A673 (cell line): ENCODE data around the gene RPL29. TPM values are rescaled to one million over a fixed set of nuclear protein-coding genes. Genes with fewer than 3 reads are reported as not detected.

ENCODE experiments used
- BruUV-seq: library from RNA; stranded (reverse); fragments of 400-500 nt; replicated peaks from 2 replicates; lab custom pipeline; 2021; lab: Mats Ljungman, UMichigan
- CTCF ChIA-PET: fragments of 300-600 bp; sonication (Branson Sonifier 250); formaldehyde crosslinking; loops from one replicate; lab custom pipeline; 2022; ENCODE audit warnings: antibody characterized with exemption; lab: Charles Lee
- POLR2A ChIA-PET: fragments of 300-600 bp; sonication (Branson Sonifier 250); formaldehyde crosslinking; loops from one replicate; lab custom pipeline; 2022; ENCODE audit warnings: antibody characterized with exemption; ENCODE audit not compliant: low non-redundant PET; lab: Charles Lee
- DNase-seq: peaks from one replicate; pipeline ENCODE4 v3.0.0-alpha.2; 2015; ENCODE audit warnings: low spot score
- H3K27ac ChIP-seq: fragments of 200-600 bp; sonication (generic); 2 replicates; pipeline ENCODE4 v1.5.1; 2016; ENCODE audit warnings: mixed run types, low read depth, mild to moderate bottlenecking, mixed read lengths, antibody characterized with exemption, low read length; ENCODE audit not compliant: poor library complexity, severe bottlenecking
- H3K27me3 ChIP-seq: fragments of 200-600 bp; sonication (generic); replicated peaks from 2 replicates; pipeline ENCODE4 v1.6.1; 2017; ENCODE audit warnings: mixed run types, low read depth, mild to moderate bottlenecking, mixed read lengths, antibody characterized with exemption, low read length; ENCODE audit not compliant: insufficient read depth, poor library complexity
- H3K36me3 ChIP-seq: fragments of 200-600 bp; sonication (generic); 2 replicates; pipeline ENCODE4 v1.6.1; 2016; ENCODE audit warnings: mixed run types, mild to moderate bottlenecking, mixed read lengths, antibody characterized with exemption, low read length; ENCODE audit not compliant: insufficient read depth, poor library complexity, severe bottlenecking
- H3K4me1 ChIP-seq: fragments of 200-600 bp; sonication (generic); 2 replicates; pipeline ENCODE4 v1.6.1; 2017; ENCODE audit warnings: mixed run types, mild to moderate bottlenecking, mixed read lengths, antibody characterized with exemption, low read length; ENCODE audit not compliant: insufficient read depth, poor library complexity, severe bottlenecking
- H3K4me3 ChIP-seq: fragments of 200-600 bp; sonication (generic); 2 replicates; pipeline ENCODE4 v1.5.1; 2016; ENCODE audit warnings: low read depth, mixed run types, mild to moderate bottlenecking, mixed read lengths, low read length; ENCODE audit not compliant: poor library complexity, severe bottlenecking
- H3K9me3 ChIP-seq: fragments of 200-600 bp; sonication (generic); 2 replicates; pipeline ENCODE4 v1.6.1; 2016; ENCODE audit warnings: mixed run types, low read depth, mild to moderate bottlenecking, mixed read lengths, antibody characterized with exemption, low read length; ENCODE audit not compliant: poor library complexity, severe bottlenecking
- EZH2 ChIP-seq: fragments of 200-600 bp; sonication (generic); IDR thresholded peaks from 2 replicates; pipeline ENCODE4 v1.6.1; 2017; ENCODE audit warnings: borderline replicate concordance, low read depth, mild to moderate bottlenecking, mixed read lengths, antibody characterized with exemption, low read length; ENCODE audit not compliant: poor library complexity, severe bottlenecking
- intact Hi-C: fragments of 100-400 bp; cut with micrococcal nuclease; formaldehyde crosslinking; loops from one replicate; pipeline ENCODE4 v1.10.0; 2022; ENCODE audit not compliant: unreplicated experiment
- total RNA-seq: library from RNA; stranded (reverse); gene quantifications from 2 replicates; pipeline ENCODE4 v1.2.3, GENCODE V29; 2021
- TF ChIP-seq, protein P1 (sequence below): fragments of 300-800, 200-600 bp; sonication (generic); conservative IDR thresholded peaks from 2 replicates; pipeline ENCODE4 v1.5.1; 2017; ENCODE audit warnings: low read depth, mild to moderate bottlenecking, antibody characterized with exemption, low read length, moderate library complexity, mixed read lengths

RPL29 gene
- total RNA-seq, 1 experiment from 2014 or later = 624 TPM

DNA sequence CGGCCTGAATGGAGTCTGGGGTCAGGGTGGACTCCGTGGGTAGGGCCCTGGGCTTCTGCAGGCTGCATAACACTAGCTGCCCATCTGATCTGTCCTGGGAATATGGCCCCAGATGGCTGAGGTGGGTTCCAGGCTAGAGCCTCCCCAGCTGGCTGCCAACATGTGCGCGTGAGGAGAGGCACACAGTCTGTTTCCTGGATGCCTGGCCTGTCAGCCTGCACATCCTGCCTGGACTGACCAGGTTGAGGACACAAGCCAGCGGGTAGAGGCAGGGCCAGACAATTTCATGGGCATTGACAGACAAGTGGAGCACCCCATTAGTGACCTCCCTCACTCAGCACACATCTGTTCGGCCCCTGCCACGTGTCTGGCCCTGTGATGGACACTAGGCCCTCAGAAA is 29.8 kb upstream of the RPL29 start:
- no peak for TF ChIP-seq EZH2
- TF ChIP-seq, protein P1, sequence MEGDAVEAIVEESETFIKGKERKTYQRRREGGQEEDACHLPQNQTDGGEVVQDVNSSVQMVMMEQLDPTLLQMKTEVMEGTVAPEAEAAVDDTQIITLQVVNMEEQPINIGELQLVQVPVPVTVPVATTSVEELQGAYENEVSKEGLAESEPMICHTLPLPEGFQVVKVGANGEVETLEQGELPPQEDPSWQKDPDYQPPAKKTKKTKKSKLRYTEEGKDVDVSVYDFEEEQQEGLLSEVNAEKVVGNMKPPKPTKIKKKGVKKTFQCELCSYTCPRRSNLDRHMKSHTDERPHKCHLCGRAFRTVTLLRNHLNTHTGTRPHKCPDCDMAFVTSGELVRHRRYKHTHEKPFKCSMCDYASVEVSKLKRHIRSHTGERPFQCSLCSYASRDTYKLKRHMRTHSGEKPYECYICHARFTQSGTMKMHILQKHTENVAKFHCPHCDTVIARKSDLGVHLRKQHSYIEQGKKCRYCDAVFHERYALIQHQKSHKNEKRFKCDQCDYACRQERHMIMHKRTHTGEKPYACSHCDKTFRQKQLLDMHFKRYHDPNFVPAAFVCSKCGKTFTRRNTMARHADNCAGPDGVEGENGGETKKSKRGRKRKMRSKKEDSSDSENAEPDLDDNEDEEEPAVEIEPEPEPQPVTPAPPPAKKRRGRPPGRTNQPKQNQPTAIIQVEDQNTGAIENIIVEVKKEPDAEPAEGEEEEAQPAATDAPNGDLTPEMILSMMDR = no peak
- Histone ChIP-seq H3K4me1 (peaks cover 10% of the 10 kb centered on the region), H3K27ac (no peak overlapping the region), H3K36me3 (no peaks in the 10 kb centered on the region), H3K27me3 (no peaks in the 10 kb centered on the region), H3K4me3 (no peak overlapping the region), H3K9me3 (no peaks in the 10 kb centered on the region)
- BruUV-seq = no TSS peak
- no peak for DNase-seq
- ChIA-PET POLR2A (no interaction called here), CTCF (no interaction called here)
- intact Hi-C loops = no loop called here

DNA sequence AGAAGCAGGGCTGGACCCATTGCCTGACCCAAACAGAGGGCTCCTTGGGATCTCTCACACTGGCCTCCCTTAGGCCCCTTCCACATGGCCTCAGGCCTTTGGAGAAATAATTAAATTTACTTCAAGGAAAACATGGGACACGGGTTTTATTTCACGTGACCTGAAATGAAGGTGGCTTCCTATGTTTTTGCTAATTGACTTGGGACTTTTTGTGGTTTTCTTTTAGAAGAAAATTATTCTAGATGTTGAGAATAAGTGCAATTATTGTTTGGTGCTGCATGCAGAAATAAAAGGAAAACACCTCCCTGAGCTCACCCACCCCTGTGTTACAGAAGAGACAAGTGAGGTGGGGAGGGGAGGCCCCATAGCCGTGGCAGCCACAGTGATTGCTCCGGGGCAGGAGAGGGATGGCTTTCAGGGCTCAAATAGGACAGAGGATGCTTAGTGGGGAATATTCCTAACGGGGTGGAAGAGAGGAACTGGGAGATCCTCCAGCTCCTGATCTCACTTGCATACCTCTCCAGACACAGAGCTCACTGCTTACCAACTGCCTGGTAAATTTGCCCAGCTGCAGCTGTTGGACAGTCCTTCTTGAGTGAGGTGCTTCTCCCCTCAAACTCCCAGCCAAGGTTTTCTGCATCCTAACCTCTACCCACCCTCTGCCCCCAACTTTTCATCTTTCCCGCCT is 29.2 kb upstream of the RPL29 start:
- Histone ChIP-seq H3K27me3 (no peaks in the 10 kb centered on the region), H3K4me1 (peaks cover 10% of the 10 kb centered on the region), H3K4me3 (no peak overlapping the region), H3K9me3 (no peaks in the 10 kb centered on the region), H3K27ac (no peak overlapping the region), H3K36me3 (no peaks in the 10 kb centered on the region)
- TF ChIP-seq EZH2 = no peak
- TF ChIP-seq, protein P1 = no peak
- ChIA-PET CTCF (no interaction called here), POLR2A (no interaction called here)
- DNase-seq = no peak
- BruUV-seq = no TSS peak
- intact Hi-C loops = no loop called here

DNA sequence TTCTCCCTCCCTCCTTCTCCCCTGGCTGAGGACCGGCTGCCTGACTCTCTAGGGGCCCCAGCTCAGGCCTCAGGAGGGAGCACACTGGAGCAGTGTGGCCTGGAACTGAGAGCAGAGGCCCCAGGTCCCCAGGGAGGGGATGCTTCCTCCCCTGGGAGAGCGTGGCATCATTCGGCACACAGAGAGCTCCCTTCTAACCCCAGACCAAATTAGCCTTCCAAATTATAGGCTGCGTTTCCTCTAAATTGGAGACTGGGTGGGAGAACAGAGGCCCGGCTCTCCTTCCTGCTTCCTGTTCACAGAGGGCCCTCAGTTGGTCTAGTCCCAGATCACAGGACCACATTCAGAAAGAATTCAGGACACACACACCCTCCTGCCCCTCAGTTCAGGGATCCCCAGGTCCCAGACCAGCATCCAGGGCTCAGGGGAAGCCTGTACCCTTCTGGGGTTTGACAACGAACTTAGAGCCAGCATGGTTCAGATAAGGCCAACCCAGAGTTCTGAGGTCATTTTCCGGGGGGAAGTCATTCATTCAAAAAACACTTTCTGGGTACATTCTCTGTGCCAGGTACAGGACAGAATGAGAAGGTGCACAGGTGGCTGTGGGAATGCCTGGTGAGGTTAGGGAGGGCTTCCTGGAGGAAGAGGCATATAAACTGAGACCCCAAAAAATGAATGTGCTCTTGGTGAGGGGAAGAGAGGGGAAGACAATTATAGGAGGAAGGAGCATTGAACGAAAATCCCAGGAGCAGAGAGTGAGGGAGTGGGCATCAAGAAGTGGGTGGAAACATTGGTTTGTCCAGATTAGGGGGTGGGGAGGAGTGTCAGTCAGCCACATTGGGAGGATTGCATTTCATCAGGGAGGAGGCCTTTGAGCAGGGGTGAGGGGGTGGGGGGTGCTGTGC is 28.4 kb upstream of the RPL29 start:
- no peak for DNase-seq
- intact Hi-C loops = no loop called here
- no peak overlapping the region for H3K27ac ChIP-seq
- ChIA-PET POLR2A (no interaction called here), CTCF (no interaction called here)
- TF ChIP-seq, protein P1 = no peak
- TF ChIP-seq EZH2 = no peak
- H3K4me1 ChIP-seq = peaks cover 10% of the 10 kb centered on the region
- no peaks in the 10 kb centered on the region for H3K9me3 ChIP-seq
- no TSS peak for BruUV-seq
- H3K27me3 ChIP-seq = no peaks in the 10 kb centered on the region
- no peak overlapping the region for H3K4me3 ChIP-seq
- H3K36me3 ChIP-seq = no peaks in the 10 kb centered on the region
